Activated T-cell treated with anti-CD3 and anti-CD28 coated beads, Interleukin-2, amount 50 U/mL, for 72 hours (primary cell): ENCODE data around the gene PPIG. TPM values are rescaled to one million over a fixed set of nuclear protein-coding genes. Genes with fewer than 3 reads are reported as not detected.
"Not testable (repeated sequence)": the region's sequence is repeated elsewhere in the genome, so short reads cannot be mapped to it uniquely, and the experiment has no call there.

Source experiments
- ATAC-seq, 2 donors: fragments of 150-1000 bp; cut with Tn5 transposase; replicated peaks in 1 of 2; 2 replicates each; pipeline ENCODE4 v1.10.0; 2021; ENCODE audit warnings: moderate library complexity in 2 of 2, mild to moderate bottlenecking in 1 of 2
- DNase-seq, 2 donors: peaks; one replicate each; pipeline ENCODE4 v3.0.0; 2021 to 2022; ENCODE audit warnings: mixed read lengths in 1 of 2
- H3K27ac Mint-ChIP-seq: one replicate; pipeline ENCODE4 v1.8.0; 2022; ENCODE audit warnings: mild to moderate bottlenecking, moderate library complexity, mixed read lengths
- H3K27me3 Mint-ChIP-seq: one replicate; pipeline ENCODE4 v1.8.0; 2022; ENCODE audit warnings: low read depth, mixed read lengths
- H3K36me3 Mint-ChIP-seq, 2 donors: one replicate each; pipeline ENCODE4 v1.8.0; 2022; ENCODE audit warnings: mixed read lengths in 2 of 2, mild to moderate bottlenecking in 1 of 2; ENCODE audit not compliant: insufficient read depth in 2 of 2
- H3K4me1 Mint-ChIP-seq: one replicate; pipeline ENCODE4 v1.8.0; 2022; ENCODE audit warnings: low read depth, mixed read lengths
- H3K4me3 Mint-ChIP-seq, 2 donors: one replicate each; pipeline ENCODE4 v1.8.0; 2022; ENCODE audit warnings: mild to moderate bottlenecking in 2 of 2, mixed read lengths in 2 of 2, moderate library complexity in 2 of 2
- H3K9me3 Mint-ChIP-seq, 2 donors: one replicate each; pipeline ENCODE4 v1.8.0; 2022; ENCODE audit warnings: mixed read lengths in 2 of 2
- total RNA-seq, 2 donors: library from RNA; stranded (reverse); gene quantifications; one replicate each; pipeline ENCODE4 v1.2.3, GENCODE V29; 2022

PPIG gene
- total RNA-seq, 2 donors from 2014 or later: 67.4 to 80.0 TPM

- Mint-ChIP-seq H3K27me3 (no peaks in the 10 kb centered on the region), H3K27ac (no peak overlapping the region), H3K4me3 (no peak overlapping the region), H3K4me1 (no peaks in the 10 kb centered on the region), H3K36me3 (peaks cover 4 to 47% of the 10 kb centered on the region in 2 donors), H3K9me3 (no peaks in the 10 kb centered on the region)
- ATAC-seq (no peak), DNase-seq (no peak)
Observed at GRCh38 chr2:169609264-169609663, 25.1 kb downstream of the PPIG start.

GRCh38 chr2:169613876-169614275 is 29.7 kb downstream of the PPIG start:
- ATAC-seq: no peak
- H3K27ac Mint-ChIP-seq: no peak overlapping the region
- no peak overlapping the region for H3K4me3 Mint-ChIP-seq

GRCh38 chr2:169615982-169616381 is 31.8 kb downstream of the PPIG start:
- ATAC-seq: not testable (repeated sequence)

More at GRCh38 chr2:169613876-169614275, 29.7 kb downstream of the PPIG start:
- Mint-ChIP-seq H3K27me3 (no peaks in the 10 kb centered on the region), H3K9me3 (peaks cover 1 to 3% of the 10 kb centered on the region in 2 donors), H3K36me3 (peaks cover 28 to 66% of the 10 kb centered on the region in 2 donors), H3K4me1 (no peaks in the 10 kb centered on the region)
- no peak for DNase-seq

GRCh38 chr2:169619946-169620345 is 35.8 kb downstream of the PPIG start:
- Mint-ChIP-seq H3K9me3 (peaks cover 1 to 3% of the 10 kb centered on the region in 2 donors), H3K4me1 (peaks cover 20% of the 10 kb centered on the region), H3K27me3 (no peaks in the 10 kb centered on the region), H3K36me3 (peaks cover 26 to 49% of the 10 kb centered on the region in 2 donors), H3K4me3 (no peak overlapping the region), H3K27ac (peak overlapping the region; percentile 66)
- ATAC-seq (no peak), DNase-seq (no peak)

More at GRCh38 chr2:169615982-169616381, 31.8 kb downstream of the PPIG start:
- H3K27me3 Mint-ChIP-seq, H3K4me1 Mint-ChIP-seq, H3K4me3 Mint-ChIP-seq, H3K9me3 Mint-ChIP-seq, H3K27ac Mint-ChIP-seq, DNase-seq: not testable (repeated sequence)
- H3K36me3 Mint-ChIP-seq: peaks cover 24 to 60% of the 10 kb centered on the region in 2 donors

GRCh38 chr2:169620509-169620908 is 36.4 kb downstream of the PPIG start:
- peaks cover 1 to 3% of the 10 kb centered on the region in 2 donors for H3K9me3 Mint-ChIP-seq
- no peak overlapping the region for H3K4me3 Mint-ChIP-seq
- H3K4me1 Mint-ChIP-seq: peaks cover 20% of the 10 kb centered on the region
- DNase-seq (no peak), ATAC-seq (no peak)
- H3K27ac Mint-ChIP-seq: peak overlapping the region; percentile 66
- no peaks in the 10 kb centered on the region for H3K27me3 Mint-ChIP-seq
- peaks cover 22 to 44% of the 10 kb centered on the region in 2 donors for H3K36me3 Mint-ChIP-seq

GRCh38 chr2:169623235-169623634 is 39.1 kb downstream of the PPIG start:
- DNase-seq (no peak), ATAC-seq (peak in 1 of 2 donors; percentile 70)
- H3K27me3 Mint-ChIP-seq: no peaks in the 10 kb centered on the region
- peaks cover 20% of the 10 kb centered on the region for H3K4me1 Mint-ChIP-seq
- H3K9me3 Mint-ChIP-seq: no peaks in the 10 kb centered on the region
- no peak overlapping the region for H3K27ac Mint-ChIP-seq
- no peak overlapping the region for H3K4me3 Mint-ChIP-seq
- peaks cover 6 to 28% of the 10 kb centered on the region in 2 donors for H3K36me3 Mint-ChIP-seq

- no peaks in the 10 kb centered on the region for H3K9me3 Mint-ChIP-seq
- peaks cover 12% of the 10 kb centered on the region for H3K4me1 Mint-ChIP-seq
- no peaks in the 10 kb centered on the region for H3K27me3 Mint-ChIP-seq
- peaks cover 2 to 15% of the 10 kb centered on the region in 2 donors for H3K36me3 Mint-ChIP-seq
- ATAC-seq (no peak), DNase-seq (no peak)
- no peak overlapping the region for H3K4me3 Mint-ChIP-seq
- H3K27ac Mint-ChIP-seq: peak overlapping the region; percentile 67
Observed at GRCh38 chr2:169625781-169626180, 41.6 kb downstream of the PPIG start.

GRCh38 chr2:169636440-169637097 is 52.4 kb downstream of the PPIG start:
- Mint-ChIP-seq H3K9me3 (no peaks in the 10 kb centered on the region), H3K27ac (no peak overlapping the region), H3K4me3 (no peak overlapping the region), H3K27me3 (no peaks in the 10 kb centered on the region), H3K36me3 (peaks cover 4 to 11% of the 10 kb centered on the region in 2 donors), H3K4me1 (no peaks in the 10 kb centered on the region)
- DNase-seq: no peak
- ATAC-seq: no peak

- H3K9me3 Mint-ChIP-seq: no peaks in the 10 kb centered on the region
- H3K36me3 Mint-ChIP-seq: peaks cover 3 to 10% of the 10 kb centered on the region in 2 donors
- H3K27ac Mint-ChIP-seq: no peak overlapping the region
- no peak overlapping the region for H3K4me3 Mint-ChIP-seq
- ATAC-seq: no peak
- H3K4me1 Mint-ChIP-seq: no peaks in the 10 kb centered on the region
- no peak for DNase-seq
- no peaks in the 10 kb centered on the region for H3K27me3 Mint-ChIP-seq
Observed at GRCh38 chr2:169637620-169638019, 53.5 kb downstream of the PPIG start.

GRCh38 chr2:169640104-169640503 is 56.0 kb downstream of the PPIG start:
- ATAC-seq (no peak), DNase-seq (no peak)
- Mint-ChIP-seq H3K27me3 (no peaks in the 10 kb centered on the region), H3K9me3 (no peaks in the 10 kb centered on the region), H3K4me1 (no peaks in the 10 kb centered on the region), H3K36me3 (no peaks in the 10 kb centered on the region), H3K27ac (no peak overlapping the region), H3K4me3 (no peak overlapping the region)

- DNase-seq: no peak
- Mint-ChIP-seq H3K27ac (no peak overlapping the region), H3K9me3 (no peaks in the 10 kb centered on the region), H3K36me3 (no peaks in the 10 kb centered on the region), H3K4me1 (no peaks in the 10 kb centered on the region), H3K4me3 (no peak overlapping the region), H3K27me3 (no peaks in the 10 kb centered on the region)
- ATAC-seq: no peak
Observed at GRCh38 chr2:169641464-169641863, 57.3 kb downstream of the PPIG start.

- DNase-seq (no peak), ATAC-seq (no peak)
- no peaks in the 10 kb centered on the region for H3K27me3 Mint-ChIP-seq
- H3K36me3 Mint-ChIP-seq: no peaks in the 10 kb centered on the region
- H3K4me3 Mint-ChIP-seq: no peak overlapping the region
- H3K4me1 Mint-ChIP-seq: no peaks in the 10 kb centered on the region
- no peaks in the 10 kb centered on the region for H3K9me3 Mint-ChIP-seq
- no peak overlapping the region for H3K27ac Mint-ChIP-seq
Observed at GRCh38 chr2:169644173-169644572, 60.0 kb downstream of the PPIG start.

- no peaks in the 10 kb centered on the region for H3K27me3 Mint-ChIP-seq
- H3K4me3 Mint-ChIP-seq: no peak overlapping the region
- ATAC-seq (no peak), DNase-seq (no peak)
- H3K9me3 Mint-ChIP-seq: no peaks in the 10 kb centered on the region
- H3K36me3 Mint-ChIP-seq: no peaks in the 10 kb centered on the region
- no peak overlapping the region for H3K27ac Mint-ChIP-seq
- H3K4me1 Mint-ChIP-seq: no peaks in the 10 kb centered on the region
Observed at GRCh38 chr2:169647496-169647895, 63.3 kb downstream of the PPIG start.

- Mint-ChIP-seq H3K4me3 (no peak overlapping the region), H3K4me1 (no peaks in the 10 kb centered on the region), H3K27me3 (peaks cover 15% of the 10 kb centered on the region), H3K27ac (no peak overlapping the region), H3K36me3 (no peaks in the 10 kb centered on the region), H3K9me3 (no peaks in the 10 kb centered on the region)
- DNase-seq: no peak
- no peak for ATAC-seq
Observed at GRCh38 chr2:169649278-169649677, 65.1 kb downstream of the PPIG start.
